GM12864 (cell line): ENCODE measurements around the gene PSMD5.

ENCODE experiments used
- DNase-seq: peaks from one replicate; pipeline ENCODE4 v3.0.0-alpha.2; 2011; ENCODE audit warnings: low read depth
- H3K4me3 ChIP-seq: 2 replicates; pipeline ENCODE4 v1.5.1; 2011; ENCODE audit warnings: mild to moderate bottlenecking, low read depth, low read length, control low read depth
- TF ChIP-seq, protein P1 (sequence below): IDR thresholded peaks from 2 replicates; pipeline ENCODE4 v1.5.1; 2011; ENCODE audit warnings: low read depth, mild to moderate bottlenecking, moderate library complexity, low read length, control low read depth, inconsistent platforms; ENCODE audit errors: missing control alignments

The PSMD5 gene

GRCh38 chr9:120850315-120850714, 7.6 kb upstream of the PSMD5 start:
- TF ChIP-seq, protein P1, sequence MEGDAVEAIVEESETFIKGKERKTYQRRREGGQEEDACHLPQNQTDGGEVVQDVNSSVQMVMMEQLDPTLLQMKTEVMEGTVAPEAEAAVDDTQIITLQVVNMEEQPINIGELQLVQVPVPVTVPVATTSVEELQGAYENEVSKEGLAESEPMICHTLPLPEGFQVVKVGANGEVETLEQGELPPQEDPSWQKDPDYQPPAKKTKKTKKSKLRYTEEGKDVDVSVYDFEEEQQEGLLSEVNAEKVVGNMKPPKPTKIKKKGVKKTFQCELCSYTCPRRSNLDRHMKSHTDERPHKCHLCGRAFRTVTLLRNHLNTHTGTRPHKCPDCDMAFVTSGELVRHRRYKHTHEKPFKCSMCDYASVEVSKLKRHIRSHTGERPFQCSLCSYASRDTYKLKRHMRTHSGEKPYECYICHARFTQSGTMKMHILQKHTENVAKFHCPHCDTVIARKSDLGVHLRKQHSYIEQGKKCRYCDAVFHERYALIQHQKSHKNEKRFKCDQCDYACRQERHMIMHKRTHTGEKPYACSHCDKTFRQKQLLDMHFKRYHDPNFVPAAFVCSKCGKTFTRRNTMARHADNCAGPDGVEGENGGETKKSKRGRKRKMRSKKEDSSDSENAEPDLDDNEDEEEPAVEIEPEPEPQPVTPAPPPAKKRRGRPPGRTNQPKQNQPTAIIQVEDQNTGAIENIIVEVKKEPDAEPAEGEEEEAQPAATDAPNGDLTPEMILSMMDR: no peak
- no peak overlapping the region for H3K4me3 ChIP-seq
- no peak for DNase-seq

DNA sequence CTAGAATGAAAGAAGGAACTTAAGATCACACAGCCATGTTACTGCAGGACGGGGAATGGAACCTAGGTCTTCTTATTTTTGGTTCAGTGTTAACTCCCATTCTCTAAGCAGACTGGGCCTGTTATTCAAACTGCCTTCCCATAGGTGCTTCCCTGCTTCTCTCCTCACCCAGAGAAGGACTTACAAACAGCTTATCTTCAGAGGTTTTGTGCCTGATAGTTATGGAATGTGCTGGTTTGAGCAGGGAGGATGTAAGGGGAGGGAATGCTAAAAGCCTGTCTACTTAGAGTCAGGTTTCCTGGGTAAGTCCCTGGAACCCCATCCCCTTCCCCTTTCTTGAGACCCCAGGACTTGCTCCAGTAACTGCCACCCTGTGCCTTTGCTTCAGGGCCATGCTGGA, 4.2 kb upstream of the PSMD5 start:
- no peak for DNase-seq
- H3K4me3 ChIP-seq: no peak overlapping the region
- TF ChIP-seq, protein P1: no peak

DNA sequence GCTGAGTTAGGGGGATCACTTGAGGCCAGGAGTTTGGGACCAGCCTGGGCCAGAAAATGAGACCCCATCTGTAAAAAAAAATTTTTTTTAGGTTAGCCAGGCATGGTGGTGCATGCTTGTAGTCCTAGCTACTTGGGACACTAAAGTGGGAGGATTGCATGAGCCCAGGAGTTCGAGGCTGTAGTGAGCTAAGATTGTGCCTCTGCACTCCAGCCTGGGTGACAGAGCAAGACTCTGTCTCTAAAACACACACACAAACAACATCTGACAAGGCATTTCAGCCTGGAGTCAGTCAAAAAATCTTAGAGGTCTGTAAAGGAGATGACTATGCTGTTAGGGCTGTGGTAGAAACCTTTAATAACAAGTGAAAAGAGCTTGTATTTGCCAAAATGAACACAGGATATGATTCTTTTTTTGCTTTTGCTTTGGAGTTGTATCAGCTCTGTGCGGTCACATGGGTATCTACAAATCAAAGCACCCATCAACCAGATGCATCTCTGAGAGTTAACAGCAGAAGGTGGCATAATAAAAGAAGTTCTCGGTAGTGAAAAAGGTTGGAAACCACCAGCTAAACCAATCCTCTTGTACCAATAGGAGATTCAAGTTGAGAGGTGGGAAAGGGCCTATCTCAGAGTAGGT, 3.6 kb upstream of the PSMD5 start:
- TF ChIP-seq, protein P1: no peak
- no peak overlapping the region for H3K4me3 ChIP-seq
- DNase-seq: no peak

GRCh38 chr9:120845255-120845654, 2.5 kb upstream of the PSMD5 start:
- TF ChIP-seq, protein P1: no peak
- no peak for DNase-seq

DNA sequence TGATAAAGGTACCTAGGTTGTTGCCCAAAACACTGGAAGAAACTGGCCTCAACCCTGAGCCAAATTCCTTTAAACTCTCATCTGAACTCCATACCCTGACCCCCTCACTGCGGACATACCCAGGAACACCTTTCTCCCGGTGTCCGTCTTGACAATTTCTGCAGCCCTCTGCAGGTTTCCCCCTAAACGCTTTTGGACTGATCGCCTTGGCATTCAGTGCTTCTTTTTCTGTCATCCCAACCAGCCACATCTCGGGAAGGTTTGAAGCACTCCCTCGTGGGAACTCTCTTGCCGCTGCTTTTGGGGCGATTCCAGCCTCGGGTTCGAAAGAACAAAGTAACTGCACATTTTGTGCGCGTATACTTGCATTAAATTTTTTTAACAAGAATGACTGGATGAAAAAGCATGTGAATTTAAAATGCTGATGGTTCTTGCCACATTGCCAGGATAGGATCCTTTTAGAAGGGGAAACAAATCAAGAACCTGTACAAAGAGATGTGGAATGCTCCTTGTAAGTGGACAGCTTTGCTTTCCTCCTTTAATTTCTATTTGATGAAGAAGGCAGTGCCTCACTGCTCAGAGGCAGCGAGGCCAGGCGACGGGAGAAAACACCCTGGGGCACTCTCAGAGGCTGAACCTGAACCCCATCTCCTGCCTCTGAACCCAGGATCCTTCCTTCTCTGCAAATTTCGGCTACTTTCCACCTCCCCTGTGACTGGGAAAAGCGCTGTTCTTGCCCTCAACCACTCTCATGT, 615 bp downstream of the PSMD5 start:
- TF ChIP-seq, protein P1: no peak
- no peak for DNase-seq
- H3K4me3 ChIP-seq: peak overlapping the region; percentile 82

More at GRCh38 chr9:120845255-120845654, 2.5 kb upstream of the PSMD5 start:
- no peak overlapping the region for H3K4me3 ChIP-seq

- DNase-seq: no peak
- TF ChIP-seq, protein P1: no peak
- H3K4me3 ChIP-seq: no peak overlapping the region
Observed at GRCh38 chr9:120839146-120839545, 3.6 kb downstream of the PSMD5 start.
